Activated T-helper 1 cell treated with anti-CD3 and anti-CD28 coated beads, Interleukin-2, amount 50 U/mL, for 16 hours (primary cell): ENCODE data around the gene MUL1.

ENCODE experiments used
- DNase-seq, 2 donors: peaks; one replicate each; pipeline ENCODE4 v3.0.0-alpha.2; 2020; ENCODE audit warnings: low read depth in 1 of 2, low spot score in 1 of 2

MUL1 gene

DNA sequence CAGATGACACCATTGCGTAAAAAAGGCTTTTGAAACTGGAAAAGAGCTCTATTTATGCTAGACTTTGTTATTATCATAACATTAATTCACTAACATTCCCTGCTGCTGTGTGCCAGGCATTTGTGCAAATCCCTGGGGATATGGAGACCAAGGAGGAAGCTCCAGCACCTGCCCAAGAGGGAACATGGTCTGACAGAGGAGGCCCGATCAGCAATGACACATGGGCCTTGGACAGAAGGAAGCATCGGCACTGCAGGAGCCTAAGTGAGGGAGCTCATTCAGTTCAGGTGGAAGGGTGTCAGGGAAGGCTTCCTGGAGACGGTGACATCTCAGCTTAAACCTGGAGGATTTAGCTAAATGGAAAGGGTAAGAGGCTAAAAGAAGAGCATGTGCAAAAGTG, 35.8 kb downstream of the MUL1 start:
- DNase-seq, result no peak

DNA sequence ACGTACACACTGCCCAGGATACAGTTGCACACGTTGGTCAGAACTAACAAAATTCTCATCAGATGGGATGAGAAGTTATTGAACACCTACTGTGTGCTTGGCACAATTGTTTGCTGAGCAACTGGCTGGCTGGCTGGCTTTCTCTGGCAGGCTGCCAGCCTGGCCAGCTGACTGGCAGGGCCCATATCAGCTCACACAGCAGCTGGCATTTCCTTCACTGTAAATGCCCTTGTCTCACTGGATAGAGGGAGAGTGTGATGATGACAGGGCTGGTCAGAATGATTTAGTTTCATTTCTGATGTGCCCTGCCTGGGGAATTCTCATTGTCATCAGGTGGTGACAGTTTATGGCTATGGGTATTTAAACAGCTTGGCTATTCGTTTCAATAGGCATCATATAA, 37.8 kb downstream of the MUL1 start:
- no peak for DNase-seq

- no peak for DNase-seq
These were observed 38.4 kb downstream of the MUL1 start for GRCh38 chr1:20469406-20470076.

GRCh38 chr1:20466273-20466672, 41.7 kb downstream of the MUL1 start:
- DNase-seq, result no peak

- DNase-seq, result no peak
These were observed 42.8 kb downstream of the MUL1 start for GRCh38 chr1:20465187-20465586.

- DNase-seq, result no peak
These were observed 44.4 kb downstream of the MUL1 start for GRCh38 chr1:20463502-20463901.

- no peak for DNase-seq
These were observed 45.6 kb downstream of the MUL1 start for GRCh38 chr1:20462397-20462796.

DNA sequence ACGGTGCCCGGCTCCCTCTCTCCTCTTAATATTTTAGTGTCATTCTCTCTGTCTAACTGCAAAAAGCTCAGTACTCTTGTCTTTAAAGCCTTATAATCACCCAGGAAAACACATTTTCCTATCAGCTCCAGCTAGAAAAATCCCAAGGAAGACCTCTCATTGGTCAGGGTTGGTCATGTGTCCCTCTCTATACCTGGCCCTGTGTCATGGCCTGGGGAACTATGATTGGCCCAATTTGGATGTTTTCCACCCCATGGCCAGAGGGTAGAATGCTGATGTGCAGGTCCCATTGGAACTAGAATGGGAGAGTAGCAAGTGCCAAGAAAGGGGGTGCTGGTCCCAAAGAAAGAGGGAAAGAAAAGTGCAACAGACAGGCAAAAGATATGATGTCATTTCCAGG, 49.2 kb downstream of the MUL1 start:
- no peak for DNase-seq

DNA sequence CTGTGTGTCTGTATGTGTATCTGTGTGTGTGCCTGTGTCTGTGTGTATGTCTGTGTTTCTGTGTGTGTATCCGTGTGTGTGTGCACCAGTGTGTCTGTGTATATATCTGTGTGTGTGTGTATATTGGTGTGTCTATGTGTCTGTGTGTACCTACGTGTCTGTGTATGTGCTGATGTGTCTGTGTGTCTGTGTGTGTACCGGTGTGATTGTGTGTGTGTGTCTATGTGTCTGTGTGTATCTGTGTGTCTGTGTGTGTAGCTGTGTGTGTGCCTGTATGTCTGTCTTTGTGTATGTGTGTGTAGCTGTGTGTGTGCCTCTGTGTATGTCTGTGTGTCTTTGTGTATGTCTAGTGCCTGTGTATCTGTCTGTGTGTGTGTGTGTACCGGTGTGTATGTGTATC, 53.9 kb downstream of the MUL1 start:
- no peak for DNase-seq

GRCh38 chr1:20449735-20450311, 58.1 kb downstream of the MUL1 start:
- DNase-seq, result no peak
